ENCODE results near the gene KCTD5. TPM values are rescaled to one million over a fixed set of nuclear protein-coding genes. Genes with fewer than 3 reads are reported as not detected.
"Not testable (repeated sequence)": the region's sequence is repeated elsewhere in the genome, so short reads cannot be mapped to it uniquely, and the experiment has no call there.

Gene KCTD5
- polyA plus RNA-seq, 4 donors, result 19.0 to 41.2 (median 29.9) TPM

- H3K9me3 ChIP-seq (ENCODE audit: control insufficient read depth in 2 of 2, insufficient read depth in 1 of 2, low read depth in 1 of 2, low read length in 1 of 2), result no peaks in the 10 kb centered on the region
- DNase-seq (no peak), FAIRE-seq (no peak)
- no peak overlapping the region for H3K4me3 ChIP-seq (ENCODE audit: low read depth in 1 of 3, low read length in 3 of 3)
- H3K27ac ChIP-seq (ENCODE audit: low read depth in 1 of 3, low read length in 2 of 3), result no peak overlapping the region
- peaks cover 0 to 5% (median 0%) of the 10 kb centered on the region in 3 donors for H3K27me3 ChIP-seq (ENCODE audit: control insufficient read depth in 3 of 3, insufficient read depth in 3 of 3, low read length in 3 of 3)
- WGBS, 3 donors, result 76 to 81% (median 80%) methylated on average over 21 of the region's 21 CpGs
- H3K36me3 ChIP-seq (ENCODE audit: control insufficient read depth in 3 of 3, insufficient read depth in 2 of 3, low read depth in 1 of 3, low read length in 3 of 3), result no peaks in the 10 kb centered on the region
- no peaks in the 10 kb centered on the region for H3K4me1 ChIP-seq (ENCODE audit: control insufficient read depth in 3 of 3, insufficient read depth in 2 of 3, low read depth in 1 of 3, low read length in 2 of 3)
Measured at GRCh38 chr16:2717383-2718263, 35.3 kb downstream of the KCTD5 start.

GRCh38 chr16:2719328-2720063 lies 37.2 kb downstream of the KCTD5 start:
- WGBS, 3 donors, result 32 to 68% (median 59%) methylated on average over 14 to 16 of the region's 16 CpGs
- no peaks in the 10 kb centered on the region for H3K9me3 ChIP-seq (ENCODE audit: control insufficient read depth in 2 of 2, insufficient read depth in 1 of 2, low read depth in 1 of 2, low read length in 1 of 2)
- H3K4me1 ChIP-seq (ENCODE audit: control insufficient read depth in 3 of 3, insufficient read depth in 2 of 3, low read depth in 1 of 3, low read length in 2 of 3), result no peaks in the 10 kb centered on the region
- H3K27ac ChIP-seq (ENCODE audit: low read depth in 1 of 3, low read length in 2 of 3), result no peak overlapping the region
- no peak overlapping the region for H3K4me3 ChIP-seq (ENCODE audit: low read depth in 1 of 3, low read length in 3 of 3)
- FAIRE-seq (no peak), DNase-seq (peak in 1 of 2 donors; percentile 64)
- no peaks in the 10 kb centered on the region for H3K36me3 ChIP-seq (ENCODE audit: control insufficient read depth in 3 of 3, insufficient read depth in 2 of 3, low read depth in 1 of 3, low read length in 3 of 3)
- peaks cover 0 to 5% (median 0%) of the 10 kb centered on the region in 3 donors for H3K27me3 ChIP-seq (ENCODE audit: control insufficient read depth in 3 of 3, insufficient read depth in 3 of 3, low read length in 3 of 3)

- H3K27me3 ChIP-seq (ENCODE audit: control insufficient read depth in 3 of 3, insufficient read depth in 3 of 3, low read length in 3 of 3), result peaks cover 0 to 10% (median 0%) of the 10 kb centered on the region in 3 donors
- DNase-seq (no peak), FAIRE-seq (no peak)
- WGBS, 3 donors, result 78 to 84% (median 82%) methylated on average over 24 to 26 of the region's 26 CpGs
- no peaks in the 10 kb centered on the region for H3K36me3 ChIP-seq (ENCODE audit: control insufficient read depth in 3 of 3, insufficient read depth in 2 of 3, low read depth in 1 of 3, low read length in 3 of 3)
- H3K27ac ChIP-seq (ENCODE audit: low read depth in 1 of 3, low read length in 2 of 3), result peak within 1 kb of the TSS in 2 of 3 donors; percentile 42 to 81
- H3K4me3 ChIP-seq (ENCODE audit: low read depth in 1 of 3, low read length in 3 of 3), result peak within 1 kb of the TSS; percentile 45 to 62 (median 46)
- no peaks in the 10 kb centered on the region for H3K9me3 ChIP-seq (ENCODE audit: control insufficient read depth in 2 of 2, insufficient read depth in 1 of 2, low read depth in 1 of 2, low read length in 1 of 2)
- no peaks in the 10 kb centered on the region for H3K4me1 ChIP-seq (ENCODE audit: control insufficient read depth in 3 of 3, insufficient read depth in 2 of 3, low read depth in 1 of 3, low read length in 2 of 3)
Measured at GRCh38 chr16:2720064-2720457, 37.7 kb downstream of the KCTD5 start, which contains the start of gene PRSS27. Gene PRSS27 (minus strand): TSS chr16:2720224. CDS start chr16:2720160, 64 bp downstream.

- FAIRE-seq, result no peak
- 1% methylated on average over 52 to 98 of the region's 99 CpGs for WGBS, 3 donors
Measured at GRCh38 chr16:2720719-2721633, 38.7 kb downstream of the KCTD5 start.

GRCh38 chr16:2721634-2722173 lies 39.4 kb downstream of the KCTD5 start:
- H3K27ac ChIP-seq (ENCODE audit: low read depth in 1 of 3, low read length in 2 of 3); H3K27me3 ChIP-seq (ENCODE audit: control insufficient read depth in 3 of 3, insufficient read depth in 3 of 3, low read length in 3 of 3); H3K9me3 ChIP-seq (ENCODE audit: control insufficient read depth in 2 of 2, insufficient read depth in 1 of 2, low read depth in 1 of 2, low read length in 1 of 2); H3K36me3 ChIP-seq (ENCODE audit: control insufficient read depth in 3 of 3, insufficient read depth in 2 of 3, low read depth in 1 of 3, low read length in 3 of 3); H3K4me1 ChIP-seq (ENCODE audit: control insufficient read depth in 3 of 3, insufficient read depth in 2 of 3, low read depth in 1 of 3, low read length in 2 of 3); FAIRE-seq; DNase-seq: not testable (repeated sequence)
- H3K4me3 ChIP-seq (ENCODE audit: low read depth in 1 of 3, low read length in 3 of 3), result peak overlapping the region in 2 of 3 donors; percentile 16 to 62
- 27 to 40% (median 33%) methylated on average over 14 of the region's 14 CpGs for WGBS, 3 donors

More at GRCh38 chr16:2720719-2721633, 38.7 kb downstream of the KCTD5 start:
- Histone ChIP-seq H3K27me3 (ENCODE audit: control insufficient read depth in 3 of 3, insufficient read depth in 3 of 3, low read length in 3 of 3) (peaks cover 0 to 9% (median 0%) of the 10 kb centered on the region in 3 donors), H3K27ac (ENCODE audit: low read depth in 1 of 3, low read length in 2 of 3) (peak overlapping the region in 2 of 3 donors; percentile 42 to 81), H3K4me3 (ENCODE audit: low read depth in 1 of 3, low read length in 3 of 3) (peak overlapping the region; percentile 45 to 62 (median 46)), H3K9me3 (ENCODE audit: control insufficient read depth in 2 of 2, insufficient read depth in 1 of 2, low read depth in 1 of 2, low read length in 1 of 2) (no peaks in the 10 kb centered on the region), H3K36me3 (ENCODE audit: control insufficient read depth in 3 of 3, insufficient read depth in 2 of 3, low read depth in 1 of 3, low read length in 3 of 3) (no peaks in the 10 kb centered on the region), H3K4me1 (ENCODE audit: control insufficient read depth in 3 of 3, insufficient read depth in 2 of 3, low read depth in 1 of 3, low read length in 2 of 3) (no peaks in the 10 kb centered on the region)
- DNase-seq, result peak; percentile 75 to 88

- Histone ChIP-seq H3K36me3 (ENCODE audit: control insufficient read depth in 3 of 3, insufficient read depth in 2 of 3, low read depth in 1 of 3, low read length in 3 of 3) (no peaks in the 10 kb centered on the region), H3K27ac (ENCODE audit: low read depth in 1 of 3, low read length in 2 of 3) (no peak overlapping the region), H3K4me3 (ENCODE audit: low read depth in 1 of 3, low read length in 3 of 3) (no peak overlapping the region), H3K9me3 (ENCODE audit: control insufficient read depth in 2 of 2, insufficient read depth in 1 of 2, low read depth in 1 of 2, low read length in 1 of 2) (no peaks in the 10 kb centered on the region), H3K4me1 (ENCODE audit: control insufficient read depth in 3 of 3, insufficient read depth in 2 of 3, low read depth in 1 of 3, low read length in 2 of 3) (no peaks in the 10 kb centered on the region), H3K27me3 (ENCODE audit: control insufficient read depth in 3 of 3, insufficient read depth in 3 of 3, low read length in 3 of 3) (peaks cover 0 to 6% (median 0%) of the 10 kb centered on the region in 3 donors)
- FAIRE-seq (no peak), DNase-seq (no peak)
- 77 to 79% (median 78%) methylated on average over 7 of the region's 7 CpGs for WGBS, 3 donors
Measured at GRCh38 chr16:2724088-2724676, 41.9 kb downstream of the KCTD5 start.

GRCh38 chr16:2724816-2725348 lies 42.6 kb downstream of the KCTD5 start:
- no peak for DNase-seq
- H3K27me3 ChIP-seq (ENCODE audit: control insufficient read depth in 3 of 3, insufficient read depth in 3 of 3, low read length in 3 of 3), result peaks cover 0 to 6% (median 0%) of the 10 kb centered on the region in 3 donors
- no peaks in the 10 kb centered on the region for H3K4me1 ChIP-seq (ENCODE audit: control insufficient read depth in 3 of 3, insufficient read depth in 2 of 3, low read depth in 1 of 3, low read length in 2 of 3)
- H3K27ac ChIP-seq (ENCODE audit: low read depth in 1 of 3, low read length in 2 of 3), result no peak overlapping the region
- no peaks in the 10 kb centered on the region for H3K9me3 ChIP-seq (ENCODE audit: control insufficient read depth in 2 of 2, insufficient read depth in 1 of 2, low read depth in 1 of 2, low read length in 1 of 2)
- no peaks in the 10 kb centered on the region for H3K36me3 ChIP-seq (ENCODE audit: control insufficient read depth in 3 of 3, insufficient read depth in 2 of 3, low read depth in 1 of 3, low read length in 3 of 3)
- no peak overlapping the region for H3K4me3 ChIP-seq (ENCODE audit: low read depth in 1 of 3, low read length in 3 of 3)
- WGBS, 3 donors, result 50 to 66% (median 53%) methylated on average over 15 to 16 of the region's 16 CpGs
- FAIRE-seq, result no peak

Measured in small intestine (tissue), 7 donors.